ENCODE measurements around the gene EPHB4. TPM values are rescaled to one million over a fixed set of nuclear protein-coding genes. Genes with fewer than 3 reads are reported as not detected.

Gene EPHB4
- total RNA-seq, 1 experiment from 2014 or later, result 135 TPM

GRCh38 chr7:100864263-100864845, 37.0 kb upstream of the EPHB4 start:
- H3K79me1 ChIP-seq (ENCODE audit: insufficient read depth, low read depth, low read length, poor library complexity, severe bottlenecking), result peaks cover 3% of the 10 kb centered on the region

More at GRCh38 chr7:100864263-100864845, 37.0 kb upstream of the EPHB4 start:
- Mint-ChIP-seq H3K9me3 (no peaks in the 10 kb centered on the region; a peak in 1 of 5 replicates), H3K36me3 (ENCODE audit: insufficient read depth in 1 of 3, low read depth in 3 of 3) (peaks cover 26 to 56% (median 36%) of the 10 kb centered on the region in 3 experiments; a peak in 6 of 7 replicates), H3K27ac (peak overlapping the region in 1 of 3 experiments; percentile 62; a peak in 3 of 7 replicates), H3K4me3 (no peak overlapping the region), H3K4me1 (peaks cover 12 to 15% of the 10 kb centered on the region in 2 experiments), H3K27me3 (ENCODE audit: low read depth) (no peaks in the 10 kb centered on the region)
- Histone ChIP-seq H4K91ac (ENCODE audit: insufficient read length, low read depth, low read length) (no peak overlapping the region), H3T11ph (ENCODE audit: low read length) (no peak overlapping the region), H3K9ac (ENCODE audit: extremely low read depth, insufficient read length, low read length) (no peak overlapping the region), H3K4me2 (ENCODE audit: insufficient read depth, insufficient read length, low read length) (no peak overlapping the region), H4K5ac (ENCODE audit: insufficient read length, low read depth, low read length) (no peak overlapping the region), H4K8ac (replicated peaks; ENCODE audit: insufficient read length, low read depth, low read length) (no peak overlapping the region), H3K56ac (ENCODE audit: insufficient read length, low read depth, low read length) (no peak overlapping the region), H3K27ac (ENCODE audit: insufficient read length, low read depth, low read length) (no peak overlapping the region), H3K23me2 (ENCODE audit: insufficient read length, low read depth, low read length, poor library complexity, severe bottlenecking) (peaks cover 10% of the 10 kb centered on the region), H3K18ac (ENCODE audit: insufficient read length, low read depth, low read length) (no peak overlapping the region), H3K27me3 (ENCODE audit: insufficient read depth, low read length) (no peaks in the 10 kb centered on the region), H2AK5ac (ENCODE audit: insufficient read length, low read length) (no peak overlapping the region), H3K9me3 (ENCODE audit: control insufficient read depth, low read depth, low read length) (no peaks in the 10 kb centered on the region), H3K4ac (ENCODE audit: low read depth, low read length) (no peak overlapping the region), H2BK120ac (ENCODE audit: low read depth, low read length, poor library complexity, severe bottlenecking) (no peak overlapping the region), H4K20me1 (ENCODE audit: control insufficient read depth, insufficient read depth, insufficient read length) (no peaks in the 10 kb centered on the region), H2BK12ac (ENCODE audit: insufficient read length, low read depth, low read length) (no peak overlapping the region), H3K79me2 (ENCODE audit: insufficient read depth, low read length) (peaks cover 3% of the 10 kb centered on the region; the same call in 1 of the 2 replicates), H3K4me1 (ENCODE audit: insufficient read depth, low read length) (no peaks in the 10 kb centered on the region; the same call in 1 of the 2 replicates), H3K14ac (ENCODE audit: insufficient read depth, low read length) (no peak overlapping the region), H2BK20ac (ENCODE audit: low read depth, low read length, poor library complexity, severe bottlenecking) (no peak overlapping the region), H2AFZ (ENCODE audit: low read length) (no peak overlapping the region), H3K23ac (ENCODE audit: insufficient read length, low read depth, low read length) (no peak overlapping the region), H2BK5ac (ENCODE audit: insufficient read length, low read length) (no peak overlapping the region), H2BK15ac (ENCODE audit: low read depth, low read length) (no peak overlapping the region)
- WGBS (ENCODE audit: extremely low coverage, insufficient read length, low lambda C conversion rate), result no CpG with 5 or more reads among the region's 12 CpGs
- TF ChIP-seq, protein P1, sequence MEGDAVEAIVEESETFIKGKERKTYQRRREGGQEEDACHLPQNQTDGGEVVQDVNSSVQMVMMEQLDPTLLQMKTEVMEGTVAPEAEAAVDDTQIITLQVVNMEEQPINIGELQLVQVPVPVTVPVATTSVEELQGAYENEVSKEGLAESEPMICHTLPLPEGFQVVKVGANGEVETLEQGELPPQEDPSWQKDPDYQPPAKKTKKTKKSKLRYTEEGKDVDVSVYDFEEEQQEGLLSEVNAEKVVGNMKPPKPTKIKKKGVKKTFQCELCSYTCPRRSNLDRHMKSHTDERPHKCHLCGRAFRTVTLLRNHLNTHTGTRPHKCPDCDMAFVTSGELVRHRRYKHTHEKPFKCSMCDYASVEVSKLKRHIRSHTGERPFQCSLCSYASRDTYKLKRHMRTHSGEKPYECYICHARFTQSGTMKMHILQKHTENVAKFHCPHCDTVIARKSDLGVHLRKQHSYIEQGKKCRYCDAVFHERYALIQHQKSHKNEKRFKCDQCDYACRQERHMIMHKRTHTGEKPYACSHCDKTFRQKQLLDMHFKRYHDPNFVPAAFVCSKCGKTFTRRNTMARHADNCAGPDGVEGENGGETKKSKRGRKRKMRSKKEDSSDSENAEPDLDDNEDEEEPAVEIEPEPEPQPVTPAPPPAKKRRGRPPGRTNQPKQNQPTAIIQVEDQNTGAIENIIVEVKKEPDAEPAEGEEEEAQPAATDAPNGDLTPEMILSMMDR (conservative IDR thresholded peaks at IDR 0.05), result no peak
- no peak for DNase-seq
